B cell (primary cell): ENCODE measurements around the gene RASGRP3. TPM values are rescaled to one million over a fixed set of nuclear protein-coding genes. Genes with fewer than 3 reads are reported as not detected.

Experiments
- ATAC-seq: fragments of 200-7000 bp; cut with Tn5 transposase; one replicate; pipeline ENCODE4 v1.10.0; 2021; ENCODE audit warnings: low read depth, mild to moderate bottlenecking, moderate number of reproducible peaks, moderate library complexity
- CTCF ChIA-PET: fragments of 350-600 bp; sonication (Branson Sonifier 250); formaldehyde crosslinking; loops from one replicate; lab custom pipeline; 2021; ENCODE audit warnings: antibody characterized with exemption, inconsistent platforms; lab: Charles Lee
- POLR2A ChIA-PET: fragments of 350-600 bp; sonication (Branson Sonifier 250); formaldehyde crosslinking; loops from one replicate; lab custom pipeline; 2021; ENCODE audit warnings: antibody characterized with exemption; lab: Charles Lee
- DNase-seq: peaks from one replicate; pipeline ENCODE4 v3.0.0; 2013
- H2AFZ ChIP-seq: 2 replicates; pipeline ENCODE4 v1.6.1; 2012; ENCODE audit warnings: mild to moderate bottlenecking, low read depth, low read length; ENCODE audit not compliant: insufficient read depth, poor library complexity, severe bottlenecking
- H3K27ac ChIP-seq, 2 donors: 1 replicate in 1 of 2; 2 replicates in 1 of 2; pipeline ENCODE4 v1.5.1; 2012 to 2013; ENCODE audit warnings: low read length in 2 of 2, mild to moderate bottlenecking in 2 of 2, moderate library complexity in 1 of 2
- H3K27me3 ChIP-seq, 4 experiments: fragments of 200-600 bp in 1 of 4; sonication (generic) in 1 of 4; replicated peaks in 1 of 4; 1 replicate in 2 of 4; 2 replicates in 2 of 4; pipeline versions ENCODE4 v1.6.1 to v1.7.0; 2013 to 2016; ENCODE audit warnings: low read length in 3 of 4, mild to moderate bottlenecking in 2 of 4, mixed read lengths in 1 of 4, moderate library complexity in 1 of 4; ENCODE audit not compliant: insufficient read depth in 4 of 4, control insufficient read depth in 3 of 4; ENCODE audit errors: control extremely low read depth in 1 of 4
- H3K36me3 ChIP-seq, 2 experiments: replicated peaks in 1 of 2; 1 replicate in 1 of 2; 2 replicates in 1 of 2; pipeline versions ENCODE4 v1.6.1 to v1.7.1; 2013; ENCODE audit warnings: low read length in 1 of 2; ENCODE audit not compliant: insufficient read depth in 2 of 2, control insufficient read depth in 1 of 2; ENCODE audit errors: control extremely low read depth in 1 of 2, extremely low read depth in 1 of 2
- H3K4me1 ChIP-seq, 2 donors: fragments of 200-600 bp in 1 of 2; sonication (generic) in 1 of 2; 1 replicate in 1 of 2; 2 replicates in 1 of 2; pipeline versions ENCODE4 v1.5.1 to v1.6.1; 2013 to 2017; ENCODE audit warnings: low read length in 2 of 2; ENCODE audit not compliant: control insufficient read depth in 2 of 2, insufficient read depth in 2 of 2
- H3K4me2 ChIP-seq: replicated peaks from 2 replicates; pipeline ENCODE3; 2012; ENCODE audit warnings: mild to moderate bottlenecking, low read depth, low read length; ENCODE audit not compliant: poor library complexity, severe bottlenecking
- H3K4me3 ChIP-seq, 5 experiments: fragments of 200-600 bp in 1 of 5; sonication (generic) in 1 of 5; 1 replicate in 3 of 5; 2 replicates in 2 of 5; pipeline versions ENCODE4 v1.5.1 to v1.7.0; 2011 to 2016; ENCODE audit warnings: low read length in 4 of 5, mild to moderate bottlenecking in 4 of 5, low read depth in 2 of 5, control low read depth in 1 of 5, moderate library complexity in 1 of 5; ENCODE audit not compliant: insufficient read depth in 1 of 5; ENCODE audit errors: control extremely low read depth in 1 of 5, extremely low read depth in 1 of 5
- H3K79me2 ChIP-seq: fragments of 200-600 bp; sonication (generic); one replicate; pipeline ENCODE4 v1.6.0; 2016; ENCODE audit warnings: low read length; ENCODE audit not compliant: control insufficient read depth, insufficient read depth
- H3K9ac ChIP-seq: fragments of 200-600 bp; sonication (generic); 2 replicates; pipeline ENCODE4 v1.6.1; 2017; ENCODE audit warnings: mild to moderate bottlenecking, low read length, moderate library complexity
- H3K9me3 ChIP-seq, 3 donors: one replicate each; pipeline versions ENCODE4 v1.6.1 to v1.7.1; 2013; ENCODE audit warnings: low read length in 2 of 3; ENCODE audit not compliant: control insufficient read depth in 2 of 3, insufficient read depth in 1 of 3; ENCODE audit errors: control extremely low read depth in 1 of 3
- H4K20me1 ChIP-seq: 2 replicates; pipeline ENCODE4 v1.6.0; 2012; ENCODE audit warnings: mild to moderate bottlenecking, low read length; ENCODE audit not compliant: insufficient read depth, control insufficient read depth, poor library complexity, severe bottlenecking
- H3K27ac Mint-ChIP-seq: one replicate; pipeline ENCODE4 v1.8.0; 2021; ENCODE audit warnings: mixed read lengths
- H3K27me3 Mint-ChIP-seq: one replicate; pipeline ENCODE4 v1.8.0; 2021; ENCODE audit warnings: mixed read lengths
- H3K4me1 Mint-ChIP-seq: one replicate; pipeline ENCODE4 v1.8.0; 2021; ENCODE audit warnings: mixed read lengths
- H3K4me3 Mint-ChIP-seq: one replicate; pipeline ENCODE4 v1.8.0; 2021; ENCODE audit warnings: mixed read lengths
- H3K9me3 Mint-ChIP-seq: one replicate; pipeline ENCODE4 v1.8.0; 2022; ENCODE audit warnings: mixed read lengths; ENCODE audit not compliant: insufficient read depth
- CTCF ChIP-seq: fragments of 200-600 bp; IDR thresholded peaks from one replicate; pipeline ENCODE4 v1.8.0; 2022; ENCODE audit warnings: antibody characterized with exemption, mild to moderate bottlenecking
- EZH2 ChIP-seq: IDR thresholded peaks from 2 replicates; pipeline ENCODE4 v1.6.1; 2012; ENCODE audit warnings: borderline replicate concordance, low read depth, mild to moderate bottlenecking, moderate library complexity, low read length; ENCODE audit not compliant: insufficient read depth, poor library complexity, severe bottlenecking
- WGBS: methylation state at CpG from one replicate; pipeline ENCODE4 v1.1.5; 2013; ENCODE audit warnings: missing lambda C conversion rate; ENCODE audit not compliant: insufficient coverage; 5-methylcytosine and 5-hydroxymethylcytosine counted together
- intact Hi-C: fragments of 100-400 bp; cut with micrococcal nuclease; formaldehyde crosslinking; loops from one replicate; pipeline ENCODE4 v1.10.0; 2022
- polyA plus RNA-seq: library from polyadenylated mRNA; depleted of rRNA; stranded (reverse); fragments of >200 nt; gene quantifications from 2 replicates; pipeline ENCODE4 v1.2.3, GENCODE V29; 2012
- total RNA-seq, 2 donors: library from RNA; stranded (reverse); fragments of 120-200 nt in 1 of 2; gene quantifications; 1 replicate in 1 of 2; 2 replicates in 1 of 2; pipeline versions ENCODE4 v1.2.3 to v1.2.4, GENCODE V29; 2013 to 2022

RASGRP3 gene
- total and polyA plus RNA-seq, 2 donors (not counting 1 experiment from before 2014, with no cell fraction given) = 67.5 to 107 TPM

GRCh38 chr2:33484042-33484621, 7.7 kb downstream of the RASGRP3 start:
- H3K27ac Mint-ChIP-seq = peak overlapping the region; percentile 96
- CTCF ChIA-PET = interaction anchor here (0.6 to 1.2 kb wide), 5 partner anchors 8 to 104 kb away, joined by 3 to 4 read pairs (median 3); no protein-coding TSS in a partner anchor
- Histone ChIP-seq H3K9me3 (peaks cover 2 to 6% (median 5%) of the 10 kb centered on the region in 3 donors), H3K79me2 (peaks cover 97% of the 10 kb centered on the region), H4K20me1 (no peaks in the 10 kb centered on the region), H3K4me2 (peak overlapping the region; percentile 59), H3K27ac (peak overlapping the region; percentile 75 to 85), H3K36me3 (peaks cover 2 to 11% of the 10 kb centered on the region in 2 experiments), H3K27me3 (no peaks in the 10 kb centered on the region), H3K4me1 (peaks cover 73 to 79% of the 10 kb centered on the region in 2 donors), H3K9ac (peak overlapping the region; percentile 17), H3K4me3 (peak overlapping the region in 2 of 5 experiments; percentile 3 to 27), H2AFZ (no peak overlapping the region)
- peaks cover 3% of the 10 kb centered on the region for H3K9me3 Mint-ChIP-seq
- POLR2A ChIA-PET = no interaction called here
- TF ChIP-seq CTCF (no peak), EZH2 (no peak)
- intact Hi-C loops = loop anchor here (1.0 kb wide), 1 partner anchor 8 kb away; the partner anchor contains the start of gene RASGRP3
- no peaks in the 10 kb centered on the region for H3K27me3 Mint-ChIP-seq
- H3K4me3 Mint-ChIP-seq = peak overlapping the region; percentile 77
- H3K4me1 Mint-ChIP-seq = peaks cover 75% of the 10 kb centered on the region
- ATAC-seq (peak; percentile 20), DNase-seq (no peak)
- WGBS = no CpG with 5 or more reads among the region's 2 CpGs

GRCh38 chr2:33485051-33485450, 8.6 kb downstream of the RASGRP3 start:
- H3K79me2 ChIP-seq = peaks cover 97% of the 10 kb centered on the region
- H4K20me1 ChIP-seq = no peaks in the 10 kb centered on the region
- no peak for TF ChIP-seq EZH2
- TF ChIP-seq CTCF = no peak
- intact Hi-C loops = no loop called here
- H3K36me3 ChIP-seq = peaks cover 2 to 11% of the 10 kb centered on the region in 2 experiments
- H3K4me1 ChIP-seq = peaks cover 75 to 81% of the 10 kb centered on the region in 2 donors
- peak overlapping the region; percentile 77 for H3K4me3 Mint-ChIP-seq
- no peak for ATAC-seq
- peaks cover 77% of the 10 kb centered on the region for H3K4me1 Mint-ChIP-seq
- peaks cover 2 to 6% (median 5%) of the 10 kb centered on the region in 3 donors for H3K9me3 ChIP-seq
- peak overlapping the region in 2 of 5 experiments; percentile 13 to 27 for H3K4me3 ChIP-seq
- H3K9me3 Mint-ChIP-seq = peaks cover 3% of the 10 kb centered on the region
- CTCF ChIA-PET = interaction anchor here (0.6 to 2.4 kb wide), 3 partner anchors 9 to 1404 kb away, joined by 4 to 9 read pairs (median 5); partner anchors contain the start of gene RASGRP3
- peak overlapping the region; percentile 31 for H3K9ac ChIP-seq
- peak overlapping the region; percentile 96 for H3K27ac Mint-ChIP-seq
- no peak for DNase-seq
- peak overlapping the region; percentile 75 to 85 for H3K27ac ChIP-seq
- no peaks in the 10 kb centered on the region for H3K27me3 Mint-ChIP-seq
- H2AFZ ChIP-seq = no peak overlapping the region
- POLR2A ChIA-PET = interaction anchor here (1.1 kb wide), 1 partner anchor 9 kb away, joined by 4 read pairs; no protein-coding TSS in a partner anchor
- no CpG with 5 or more reads among the region's 2 CpGs for WGBS
- H3K4me2 ChIP-seq = peak overlapping the region; percentile 59
- no peaks in the 10 kb centered on the region for H3K27me3 ChIP-seq
